GM18858 (cell line): ENCODE measurements around the gene RNF213.

Source experiments
- ATAC-seq: cut with Tn5 transposase; IDR thresholded peaks from one replicate; pipeline ENCODE4 v1.9.1; 2021; ENCODE audit not compliant: unreplicated experiment

The RNF213 gene

DNA sequence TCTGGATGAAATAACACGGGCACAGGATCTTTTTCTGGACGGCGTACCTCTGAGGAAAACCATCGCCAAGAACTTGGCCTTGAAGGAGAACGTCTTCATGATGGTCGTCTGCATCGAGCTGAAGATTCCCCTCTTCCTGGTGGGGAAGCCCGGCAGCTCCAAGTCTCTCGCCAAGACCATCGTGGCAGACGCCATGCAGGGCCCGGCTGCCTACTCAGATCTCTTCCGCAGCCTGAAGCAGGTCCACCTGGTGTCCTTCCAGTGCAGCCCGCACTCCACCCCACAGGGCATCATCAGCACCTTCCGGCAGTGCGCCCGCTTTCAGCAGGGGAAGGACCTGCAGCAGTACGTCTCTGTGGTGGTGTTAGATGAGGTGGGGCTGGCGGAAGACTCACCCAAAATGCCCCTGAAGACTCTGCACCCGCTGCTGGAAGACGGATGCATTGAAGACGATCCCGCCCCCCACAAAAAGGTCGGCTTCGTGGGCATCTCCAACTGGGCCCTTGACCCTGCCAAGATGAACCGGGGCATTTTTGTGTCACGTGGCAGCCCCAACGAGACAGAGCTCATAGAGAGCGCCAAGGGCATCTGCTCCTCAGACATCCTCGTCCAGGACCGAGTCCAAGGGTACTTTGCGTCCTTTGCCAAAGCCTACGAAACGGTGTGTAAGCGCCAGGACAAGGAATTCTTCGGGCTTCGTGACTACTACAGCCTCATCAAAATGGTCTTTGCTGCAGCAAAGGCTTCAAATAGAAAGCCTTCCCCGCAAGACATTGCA is 86.0 kb downstream of the RNF213 start:
- ATAC-seq: no peak

DNA sequence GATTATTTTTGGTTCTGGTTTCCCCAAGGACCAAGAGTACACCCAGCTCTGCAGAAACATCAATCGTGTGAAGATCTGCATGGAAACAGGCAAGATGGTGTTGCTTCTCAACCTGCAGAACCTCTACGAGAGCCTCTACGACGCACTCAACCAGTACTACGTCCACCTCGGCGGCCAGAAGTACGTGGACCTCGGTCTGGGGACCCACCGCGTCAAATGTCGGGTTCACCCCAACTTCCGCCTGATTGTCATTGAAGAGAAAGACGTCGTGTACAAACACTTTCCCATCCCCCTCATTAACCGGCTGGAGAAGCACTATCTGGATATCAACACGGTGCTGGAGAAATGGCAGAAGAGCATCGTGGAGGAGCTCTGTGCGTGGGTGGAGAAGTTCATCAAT is 86.9 kb downstream of the RNF213 start:
- no peak for ATAC-seq

DNA sequence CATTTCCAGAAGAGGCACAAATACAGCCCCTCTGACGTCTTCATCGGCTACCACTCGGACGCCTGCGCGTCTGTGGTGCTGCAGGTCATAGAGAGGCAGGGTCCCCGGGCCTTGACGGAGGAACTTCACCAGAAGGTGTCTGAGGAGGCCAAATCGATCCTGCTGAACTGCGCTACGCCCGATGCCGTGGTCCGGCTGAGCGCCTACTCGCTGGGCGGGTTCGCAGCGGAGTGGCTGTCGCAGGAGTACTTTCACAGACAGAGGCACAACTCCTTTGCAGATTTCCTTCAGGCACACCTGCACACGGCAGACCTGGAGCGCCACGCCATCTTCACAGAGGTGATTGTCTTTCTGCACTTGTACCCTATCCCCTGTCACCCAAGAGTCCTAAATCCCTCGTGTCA is 87.3 kb downstream of the RNF213 start:
- no peak for ATAC-seq

DNA sequence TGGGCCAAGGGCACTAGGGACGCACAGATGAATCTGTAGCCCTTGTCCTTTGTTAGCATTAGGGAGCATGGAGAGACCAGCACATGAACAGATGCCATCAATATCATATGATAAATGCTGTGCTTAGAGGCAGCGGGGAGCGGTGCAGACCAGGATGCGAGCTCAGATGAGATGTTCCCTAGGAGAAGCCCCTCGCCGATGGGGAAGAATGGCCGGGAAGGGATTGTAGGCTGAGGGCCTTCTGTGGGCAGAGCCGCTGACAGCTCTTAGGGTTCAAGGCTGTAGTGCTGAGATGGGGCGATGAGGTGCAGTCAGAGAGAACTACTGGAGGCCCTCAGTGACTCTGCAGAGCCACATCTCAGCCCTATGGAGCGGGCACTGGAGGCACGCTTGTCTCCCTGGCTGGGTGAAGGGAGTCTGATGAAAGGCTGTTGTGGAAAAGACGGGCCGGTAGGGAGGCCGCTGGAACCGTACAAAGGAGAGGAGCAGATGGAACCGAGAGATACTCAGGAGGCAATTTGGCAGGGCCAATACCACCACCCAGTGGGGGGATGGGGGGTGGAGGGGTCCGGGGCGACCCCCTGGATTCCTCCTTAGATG is 88.0 kb downstream of the RNF213 start:
- ATAC-seq: no peak

DNA sequence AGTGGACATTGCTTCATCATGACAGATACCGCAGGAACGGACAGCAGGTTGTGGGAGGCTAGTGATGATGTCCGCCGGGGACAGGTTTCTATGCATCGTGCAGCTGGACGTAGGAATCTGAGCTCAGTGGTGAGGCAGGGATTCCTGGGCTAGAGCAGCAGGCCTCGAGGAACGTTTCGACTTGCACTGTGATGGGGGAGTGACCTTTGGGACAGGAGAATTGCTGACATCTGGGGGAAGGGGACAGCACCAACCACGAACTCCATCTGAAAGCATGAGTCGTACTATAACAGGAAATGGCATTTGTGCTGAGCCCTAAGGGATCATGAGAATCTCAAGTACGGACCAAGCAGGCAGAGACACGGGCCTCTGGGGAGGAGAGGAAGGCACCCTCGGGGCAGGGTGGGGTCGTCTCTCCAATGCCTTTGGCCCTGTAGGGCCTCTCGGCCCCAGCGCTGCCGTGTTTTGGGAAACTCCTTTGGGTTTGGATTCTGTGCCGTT is 88.5 kb downstream of the RNF213 start:
- no peak for ATAC-seq

DNA sequence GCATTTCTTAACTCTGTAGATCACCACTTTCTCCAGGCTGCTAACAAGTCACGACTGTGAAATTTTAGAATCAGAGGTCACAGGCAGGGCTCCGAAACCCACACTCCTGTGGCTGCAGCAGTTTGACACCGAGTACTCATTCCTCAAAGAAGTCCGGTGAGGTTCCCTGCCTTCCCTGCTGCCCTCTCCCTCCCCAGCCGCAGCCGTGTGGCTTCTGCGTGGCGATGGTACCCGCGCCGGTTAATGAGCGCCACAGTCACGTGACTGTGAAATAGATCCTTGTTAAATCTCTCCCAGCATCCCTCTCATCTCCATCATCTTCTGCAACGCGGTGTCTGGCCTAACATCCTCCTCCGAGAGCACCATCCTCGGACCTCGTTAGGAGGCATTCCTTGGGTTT is 89.1 kb downstream of the RNF213 start:
- ATAC-seq: no peak

DNA sequence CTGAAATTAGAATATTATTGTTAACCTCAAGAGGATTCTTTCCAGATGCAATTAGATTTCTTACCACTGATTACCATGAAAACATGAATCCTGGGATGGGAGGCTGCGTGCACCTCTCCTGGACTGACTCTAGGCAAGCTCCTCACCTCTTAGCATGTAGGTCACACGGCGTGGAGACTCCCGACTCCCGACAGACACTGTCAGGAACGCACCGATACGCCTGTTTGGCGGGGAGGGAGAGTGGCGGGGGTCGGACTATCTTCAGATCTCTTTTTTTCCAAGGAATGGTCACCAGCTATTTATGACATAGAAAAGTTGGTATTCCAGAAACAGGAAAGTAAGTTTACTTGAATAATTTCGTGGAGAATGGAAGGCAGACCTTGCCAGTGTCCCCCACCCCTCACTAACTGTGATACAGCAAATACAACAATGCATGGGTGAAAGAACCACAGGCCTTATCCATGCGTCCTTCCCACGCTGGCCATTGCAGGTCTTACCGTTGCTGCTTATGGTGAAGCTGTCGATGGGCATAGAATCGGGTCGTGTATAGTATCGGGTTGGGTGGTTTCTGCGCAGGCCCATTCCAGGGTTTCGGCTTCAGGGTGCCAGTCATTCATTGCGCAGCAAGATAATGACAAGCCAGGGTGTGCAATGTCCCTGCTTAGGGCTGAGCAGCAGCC is 91.7 kb downstream of the RNF213 start:
- ATAC-seq: no peak

DNA sequence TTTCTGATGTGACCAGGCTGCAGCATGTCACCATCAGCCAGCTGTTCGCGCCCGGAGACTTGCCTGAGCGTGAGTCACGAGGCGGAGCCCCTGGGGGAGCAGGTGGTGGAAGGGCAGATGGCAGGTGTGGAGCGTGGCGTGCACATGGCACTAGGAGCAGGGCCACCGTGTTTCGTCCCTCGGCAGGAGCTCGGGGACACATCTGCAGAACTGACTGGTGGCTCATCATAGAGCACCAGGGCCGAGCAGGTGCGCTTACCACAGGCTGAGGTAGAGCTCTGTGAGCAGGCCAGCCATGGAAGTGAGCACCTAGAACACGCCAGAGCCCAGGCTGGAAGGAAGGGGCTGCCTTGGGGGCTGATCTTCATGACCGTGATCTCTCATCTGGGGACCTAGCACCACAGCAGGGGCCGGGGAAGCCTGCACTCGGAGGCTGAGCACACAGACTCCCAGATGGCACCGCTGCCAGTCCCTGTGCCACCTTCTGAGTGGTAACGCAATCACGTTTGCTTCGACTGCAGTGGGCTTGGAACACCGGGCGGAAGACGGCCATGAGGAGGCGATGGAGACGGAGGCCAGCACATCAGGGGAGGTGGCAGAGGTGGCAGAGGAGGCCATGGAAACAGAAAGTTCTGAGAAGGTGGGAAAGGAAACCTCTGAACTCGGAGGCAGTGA is 92.5 kb downstream of the RNF213 start:
- no peak for ATAC-seq

DNA sequence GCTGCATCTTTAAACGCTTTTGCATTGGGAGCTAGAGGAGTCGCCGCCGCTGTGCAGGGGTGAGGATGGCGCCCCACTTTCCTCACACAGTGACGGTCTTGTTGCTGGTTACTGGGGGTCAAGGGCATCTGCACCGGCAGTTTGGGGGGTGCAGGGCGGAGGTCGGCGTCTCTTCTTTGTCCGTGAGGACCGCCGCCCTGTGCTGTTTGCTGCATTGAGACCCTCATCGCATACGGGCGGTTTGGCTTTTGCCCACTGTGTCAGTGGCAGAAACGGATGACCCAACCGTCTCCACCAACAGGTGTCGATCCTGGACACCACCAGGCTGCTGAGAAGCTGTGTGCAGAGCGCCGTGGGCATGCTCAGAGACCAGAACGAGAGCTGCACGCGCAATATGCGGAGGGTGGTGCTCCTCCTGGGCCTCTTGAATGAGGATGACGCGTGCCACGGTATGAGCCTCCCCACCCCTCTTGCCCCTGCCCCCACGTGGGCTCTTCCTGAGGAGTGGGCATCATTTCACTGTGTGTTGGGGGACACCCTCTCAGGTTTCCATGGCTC is 93.1 kb downstream of the RNF213 start:
- ATAC-seq: no peak

DNA sequence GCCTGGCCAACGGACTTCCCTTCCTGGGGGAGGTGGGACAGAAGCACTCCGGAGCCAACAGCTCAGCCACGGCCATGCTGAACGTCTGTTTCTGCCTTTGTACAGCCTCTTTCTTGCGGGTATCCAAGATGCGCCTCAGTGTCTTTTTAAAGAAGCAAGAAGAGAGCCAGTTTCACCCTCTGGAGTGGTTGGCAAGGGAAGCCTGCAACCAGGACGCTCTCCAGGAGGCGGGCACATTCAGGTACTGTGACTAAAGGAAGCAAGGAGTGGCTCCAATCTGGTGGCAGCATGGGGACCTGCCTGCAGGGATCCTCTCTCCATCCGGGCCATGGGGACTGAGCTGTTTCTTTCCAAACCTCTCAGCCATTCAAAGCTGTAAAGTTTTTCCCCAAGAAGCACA is 93.7 kb downstream of the RNF213 start:
- no peak for ATAC-seq

DNA sequence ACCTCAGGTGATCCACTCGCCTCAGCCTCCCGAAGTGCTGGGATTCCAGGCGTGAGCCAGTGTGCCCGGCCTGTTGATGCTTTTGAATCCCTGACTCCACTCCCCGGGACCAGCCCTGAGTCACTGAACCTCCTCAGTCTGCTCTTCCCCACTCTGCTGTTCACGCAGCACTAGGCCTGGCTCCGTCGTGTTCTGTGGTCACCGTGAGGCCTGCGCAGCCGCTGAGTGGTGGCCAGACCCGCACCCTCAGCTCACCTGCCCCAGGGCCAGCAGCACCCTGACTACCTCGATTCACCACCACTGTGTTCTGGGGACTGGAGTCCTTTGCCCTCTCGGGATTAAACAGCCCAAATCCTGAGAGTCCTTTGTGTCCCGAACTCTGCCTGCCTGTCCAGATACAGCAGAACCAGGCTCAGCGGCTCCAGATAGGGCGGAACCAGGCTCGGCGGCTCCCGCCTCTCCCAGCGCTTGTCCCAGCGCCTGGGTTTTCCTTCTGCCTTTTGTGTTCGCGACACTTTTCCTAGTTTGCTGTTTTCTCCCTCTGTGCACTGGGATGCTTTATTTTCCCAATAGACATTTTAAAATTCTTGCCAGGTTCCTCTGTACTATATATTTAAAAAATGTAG is 95.7 kb downstream of the RNF213 start:
- no peak for ATAC-seq

DNA sequence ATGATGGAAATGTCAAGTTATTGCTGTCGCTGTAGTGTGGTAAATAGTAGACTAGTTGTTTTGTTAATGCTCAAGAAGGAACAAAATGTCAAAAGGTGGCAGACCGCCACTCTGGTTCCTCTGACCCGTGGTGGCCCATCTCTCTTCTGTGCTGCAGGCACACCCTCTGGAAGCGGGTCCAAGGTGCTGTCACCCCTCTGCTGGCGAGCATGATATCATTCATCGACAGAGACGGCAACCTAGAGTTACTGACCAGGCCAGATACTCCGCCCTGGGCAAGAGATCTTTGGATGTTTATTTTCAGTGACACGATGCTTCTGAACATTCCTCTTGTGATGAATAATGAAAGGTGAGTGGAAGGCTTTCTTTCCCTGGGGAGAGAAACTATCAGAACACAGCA is 97.5 kb downstream of the RNF213 start:
- ATAC-seq: no peak

DNA sequence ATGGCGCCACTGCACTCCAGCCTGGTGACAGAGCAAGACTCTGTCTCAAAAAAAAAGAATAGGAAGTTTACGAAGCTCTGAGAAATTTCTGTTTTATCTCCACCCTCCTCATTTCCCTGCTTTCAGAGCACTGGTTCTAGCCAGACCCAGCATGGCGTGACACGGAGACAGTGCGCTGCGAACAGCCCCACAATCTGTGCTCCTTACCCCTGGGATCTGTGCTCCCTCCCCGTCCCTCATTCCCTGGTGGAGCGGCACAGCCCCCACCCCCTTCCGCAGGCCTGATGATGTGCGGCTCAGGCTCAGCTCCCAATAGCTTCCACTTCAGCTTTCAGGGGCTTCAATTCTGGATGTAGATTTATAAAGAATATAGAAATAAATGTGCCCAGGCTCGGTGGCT is 98.2 kb downstream of the RNF213 start:
- ATAC-seq: no peak

DNA sequence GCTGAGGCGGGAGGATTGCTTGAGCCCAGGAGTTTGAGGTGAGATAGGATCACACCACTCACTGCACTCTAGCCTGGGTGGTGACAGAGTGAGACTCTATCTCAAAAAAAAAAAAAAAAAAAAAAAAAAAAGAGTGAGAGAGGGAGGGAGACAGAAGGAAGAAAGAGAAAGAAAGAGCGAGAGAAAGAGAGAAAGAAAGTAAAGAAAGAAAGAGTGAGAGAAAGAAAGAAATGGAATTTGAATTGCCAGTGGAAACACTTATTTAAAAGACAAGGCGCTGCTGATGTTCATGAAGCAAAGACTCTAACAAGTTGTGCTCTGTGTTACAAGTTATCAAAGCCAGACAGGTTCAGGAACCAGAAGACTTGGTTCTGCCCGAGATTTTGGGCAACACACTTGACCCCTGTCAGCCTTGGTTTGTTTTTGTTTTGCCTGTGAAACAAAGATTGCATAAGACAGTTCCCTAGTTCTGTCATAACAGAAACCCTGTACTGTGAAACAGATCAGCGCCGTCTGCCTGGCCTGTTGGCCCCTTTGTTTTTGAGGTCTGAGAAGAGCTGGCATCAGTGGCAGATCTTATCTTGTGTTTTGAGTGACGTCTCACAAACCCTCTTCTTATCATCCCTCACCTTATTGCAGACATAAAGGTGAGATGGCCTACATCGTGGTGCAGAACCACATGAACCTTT is 98.9 kb downstream of the RNF213 start:
- ATAC-seq: no peak

DNA sequence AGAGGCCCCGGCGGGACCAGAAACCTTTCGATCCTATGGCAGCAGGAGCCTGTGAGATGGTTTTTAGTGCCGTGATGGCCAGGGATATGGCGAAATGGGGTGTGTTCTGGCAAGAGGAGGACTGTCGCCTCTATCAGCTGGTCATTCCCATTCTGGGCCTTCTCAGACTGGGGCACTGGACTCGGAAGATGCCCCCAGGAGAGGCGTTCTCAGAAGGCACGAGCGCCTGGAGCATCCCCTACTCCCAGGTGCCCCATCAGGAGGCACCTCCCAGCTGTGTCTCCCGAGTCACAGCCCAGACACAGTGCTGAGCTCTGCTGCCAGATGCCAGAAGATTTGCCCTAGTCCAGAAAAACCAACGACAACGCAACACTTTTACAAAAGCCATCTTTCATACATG is 99.7 kb downstream of the RNF213 start:
- ATAC-seq: no peak

DNA sequence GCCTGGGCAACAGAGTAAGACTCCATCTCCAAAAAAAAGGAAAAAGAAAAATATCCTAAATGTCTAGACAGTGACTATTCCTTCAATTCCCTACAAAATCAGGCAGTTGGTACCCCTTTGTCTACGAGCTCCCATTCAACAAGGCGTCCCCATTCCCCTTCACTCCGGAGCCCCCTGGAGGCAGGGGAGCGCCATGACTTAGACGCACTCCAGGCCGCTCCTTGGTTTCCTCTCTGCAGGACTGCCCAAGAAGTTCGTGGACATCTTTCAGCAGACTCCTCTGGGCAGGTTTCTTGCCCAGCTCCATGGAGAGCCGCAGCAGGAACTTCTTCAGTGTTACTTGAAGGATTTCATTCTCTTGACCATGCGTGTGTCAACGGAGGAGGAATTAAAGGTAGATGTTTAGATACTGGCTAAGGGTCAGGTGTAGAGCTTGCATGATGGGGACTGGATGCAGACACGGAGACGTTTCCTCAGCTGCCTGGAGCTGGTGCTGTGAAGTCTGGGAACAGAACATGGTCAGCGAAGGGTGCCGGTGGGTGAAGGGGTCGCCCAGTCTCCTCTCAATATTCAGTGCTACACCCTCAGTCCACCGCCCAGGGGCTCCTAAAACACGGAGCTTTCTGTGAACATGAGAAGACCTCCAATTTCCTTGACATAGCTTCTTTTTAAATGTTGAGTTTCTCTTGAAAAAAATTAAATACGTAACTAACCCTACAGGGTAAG is 101.0 kb downstream of the RNF213 start:
- ATAC-seq: no peak

DNA sequence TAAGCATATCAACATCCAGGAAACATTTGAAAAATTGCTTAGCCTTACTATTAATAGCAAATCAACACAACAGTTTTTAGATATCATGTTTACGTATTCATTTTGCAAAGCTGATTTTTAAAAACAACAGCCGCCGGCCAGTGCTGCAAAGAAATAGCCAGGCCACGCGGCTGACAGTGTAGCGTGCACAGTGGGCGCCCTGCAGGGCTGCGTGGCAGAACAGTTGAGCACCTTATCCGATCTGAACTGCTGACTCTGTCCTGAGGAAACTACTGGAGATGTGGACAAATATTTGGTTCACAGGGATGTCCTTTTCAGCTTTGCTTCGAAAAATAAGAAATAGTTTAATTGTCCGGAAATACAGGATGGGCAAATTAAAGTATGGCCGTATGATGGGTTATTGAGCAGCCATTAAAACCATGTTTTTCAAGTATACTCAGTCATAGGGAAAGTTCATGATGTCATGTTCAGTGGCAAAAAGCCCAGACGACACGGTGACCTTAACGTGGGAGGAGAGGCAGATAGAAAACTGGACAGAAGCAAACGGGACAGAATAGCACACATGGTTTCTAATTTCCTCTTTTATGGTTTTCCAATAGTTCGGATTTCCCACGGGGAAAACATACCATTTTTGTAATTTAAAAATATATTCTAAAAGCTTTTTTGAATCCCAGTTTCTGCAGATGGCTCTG is 101.9 kb downstream of the RNF213 start:
- no peak for ATAC-seq

DNA sequence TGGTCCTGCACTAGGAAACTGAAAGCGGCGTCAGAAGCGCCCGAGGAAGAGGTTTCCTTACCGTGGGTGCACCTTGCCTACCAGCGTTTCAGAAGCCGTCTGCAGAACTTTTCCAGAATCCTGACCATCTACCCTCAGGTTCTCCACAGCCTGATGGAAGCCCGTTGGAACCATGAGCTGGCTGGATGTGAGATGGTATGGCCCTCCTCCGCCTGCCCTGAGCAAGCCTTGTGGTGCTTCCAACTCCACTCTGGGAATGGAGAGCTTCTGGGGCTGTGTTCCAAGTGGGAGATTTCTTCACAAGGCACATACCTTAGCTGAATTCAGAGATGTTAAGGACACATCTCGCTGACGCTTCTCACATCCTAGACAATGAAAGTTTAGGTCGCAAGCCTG is 102.5 kb downstream of the RNF213 start:
- ATAC-seq: no peak

DNA sequence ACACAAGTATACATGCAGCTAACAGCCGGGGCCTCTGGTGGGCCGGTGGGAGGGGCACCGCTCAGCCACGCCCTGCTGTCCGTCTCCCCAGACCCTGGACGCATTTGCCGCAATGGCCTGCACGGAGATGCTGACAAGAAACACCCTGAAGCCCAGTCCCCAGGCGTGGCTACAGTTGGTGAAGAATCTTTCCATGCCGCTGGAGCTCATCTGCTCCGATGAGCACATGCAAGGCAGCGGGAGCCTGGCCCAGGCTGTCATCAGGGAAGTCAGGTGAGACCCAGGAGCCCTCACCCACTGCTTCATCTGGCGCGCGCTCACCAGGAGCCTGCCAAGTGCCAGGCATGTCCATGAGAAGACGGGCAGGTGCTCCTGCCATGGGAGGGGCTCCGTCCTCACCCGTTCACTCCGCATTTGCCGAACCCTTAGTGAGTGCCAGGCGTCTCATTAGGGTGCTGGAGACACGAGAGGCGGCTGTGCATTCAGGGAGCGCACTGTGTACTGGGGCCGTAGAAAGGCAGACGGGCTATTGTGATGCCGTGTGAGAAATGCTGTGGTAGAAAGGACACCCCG is 103.0 kb downstream of the RNF213 start:
- no peak for ATAC-seq
